Measurements from ENCODE around the gene HIPK1.

GRCh38 chr1:113924473-113924872 is 4.7 kb upstream of the HIPK1 start:
- TF ChIP-seq REST (IDR thresholded peaks at IDR 0.05; ENCODE audit: insufficient read depth in 1 of 2, low read depth in 2 of 2, low read length in 1 of 2): no peak
- TF ChIP-seq CTCF (IDR thresholded peaks at IDR 0.05): no peak

All from Panc1 (cell line).